Left lung (tissue), 10 donors: ENCODE data around the gene LYVE1. TPM values are rescaled to one million over a fixed set of nuclear protein-coding genes. Genes with fewer than 3 reads are reported as not detected.
A peak's percentile ranks its signal among the peaks of the same experiment; 100 is the strongest.
"Not testable (repeated sequence)": the region's sequence is repeated elsewhere in the genome, so short reads cannot be mapped to it uniquely, and the experiment has no call there.

ENCODE experiments used
- ATAC-seq: fragments of 200-7000 bp; cut with Tn5 transposase; one replicate; pipeline ENCODE4 v1.9.1; 2020; ENCODE audit warnings: moderate library complexity
- DNase-seq, 4 donors: peaks; one replicate each; pipeline ENCODE4 v3.0.0-alpha.2; 2013 to 2020
- H3K27ac ChIP-seq, 2 donors: fragments of 200-600 bp; sonication (generic) in 1 of 2; one replicate each; pipeline versions ENCODE4 v1.5.0 to v1.8.0; 2020 to 2021
- H3K27me3 ChIP-seq, 2 donors: fragments of 200-600 bp; sonication (generic) in 1 of 2; one replicate each; pipeline versions ENCODE4 v1.5.0 to v1.8.0; 2020 to 2021
- H3K36me3 ChIP-seq, 2 donors: fragments of 200-600 bp; sonication (generic) in 1 of 2; one replicate each; pipeline versions ENCODE4 v1.5.0 to v1.8.0; 2020 to 2021
- H3K4me1 ChIP-seq, 2 donors: fragments of 200-600 bp; one replicate each; pipeline ENCODE4 v1.8.0; 2021
- H3K4me3 ChIP-seq, 2 donors: fragments of 200-600 bp; sonication (generic) in 1 of 2; one replicate each; pipeline versions ENCODE4 v1.5.0 to v1.8.0; 2020 to 2021; ENCODE audit warnings: mild to moderate bottlenecking in 1 of 2
- H3K9me3 ChIP-seq, 2 donors: fragments of 200-600 bp; sonication (generic) in 1 of 2; one replicate each; pipeline versions ENCODE4 v1.5.0 to v1.8.0; 2020 to 2021
- intact Hi-C, 2 donors: fragments of 100-400 bp; cut with DNase I; formaldehyde crosslinking; loops; one replicate each; pipeline versions ENCODE4 v1.11.2 to v1.14.2; 2022
- polyA plus RNA-seq, 6 donors: library from polyadenylated mRNA; unstranded; fragments of 120-200 nt; gene quantifications; one replicate each; pipeline ENCODE4 v1.2.1, GENCODE V29; 2013; ENCODE audit not compliant: insufficient read length in 6 of 6
- total RNA-seq, 2 donors: library from RNA; stranded (reverse); fragmentation: NEBNext Ultra II Directional; extraction: Animal tissue kit (Norgen Biotek cat#: 25700); gene quantifications; one replicate each; pipeline ENCODE4 v1.2.1, GENCODE V29; 2021
- TF ChIP-seq, protein P1 (sequence below), 2 donors: fragments of 200-600 bp; sonication (generic) in 1 of 2; IDR thresholded peaks; one replicate each; pipeline versions ENCODE4 v1.5.0 to v1.8.0; 2021; ENCODE audit warnings: antibody characterized with exemption in 2 of 2
- donor health status: DM: no; HTN: yes; CAD: no.
- donor health status: DM: no; HTN: no; CAD: no.

The LYVE1 gene
- total and polyA plus RNA-seq, 8 donors = 40.5 to 219 (median 166) TPM

GRCh38 chr11:10600570-10601248 lies 32.2 kb upstream of the LYVE1 start:
- ATAC-seq = no peak
- no peak for DNase-seq
- Histone ChIP-seq H3K36me3 (no peaks in the 10 kb centered on the region), H3K4me1 (peaks cover 6 to 92% of the 10 kb centered on the region in 2 donors), H3K27ac (peak overlapping the region in 1 of 2 donors; percentile 95), H3K27me3 (no peaks in the 10 kb centered on the region), H3K9me3 (no peaks in the 10 kb centered on the region), H3K4me3 (no peak overlapping the region)
- TF ChIP-seq, protein P1, sequence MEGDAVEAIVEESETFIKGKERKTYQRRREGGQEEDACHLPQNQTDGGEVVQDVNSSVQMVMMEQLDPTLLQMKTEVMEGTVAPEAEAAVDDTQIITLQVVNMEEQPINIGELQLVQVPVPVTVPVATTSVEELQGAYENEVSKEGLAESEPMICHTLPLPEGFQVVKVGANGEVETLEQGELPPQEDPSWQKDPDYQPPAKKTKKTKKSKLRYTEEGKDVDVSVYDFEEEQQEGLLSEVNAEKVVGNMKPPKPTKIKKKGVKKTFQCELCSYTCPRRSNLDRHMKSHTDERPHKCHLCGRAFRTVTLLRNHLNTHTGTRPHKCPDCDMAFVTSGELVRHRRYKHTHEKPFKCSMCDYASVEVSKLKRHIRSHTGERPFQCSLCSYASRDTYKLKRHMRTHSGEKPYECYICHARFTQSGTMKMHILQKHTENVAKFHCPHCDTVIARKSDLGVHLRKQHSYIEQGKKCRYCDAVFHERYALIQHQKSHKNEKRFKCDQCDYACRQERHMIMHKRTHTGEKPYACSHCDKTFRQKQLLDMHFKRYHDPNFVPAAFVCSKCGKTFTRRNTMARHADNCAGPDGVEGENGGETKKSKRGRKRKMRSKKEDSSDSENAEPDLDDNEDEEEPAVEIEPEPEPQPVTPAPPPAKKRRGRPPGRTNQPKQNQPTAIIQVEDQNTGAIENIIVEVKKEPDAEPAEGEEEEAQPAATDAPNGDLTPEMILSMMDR (IDR thresholded peaks at IDR 0.05) = no peak
- intact Hi-C loops = no loop called here

GRCh38 chr11:10599388-10600175 lies 31.1 kb upstream of the LYVE1 start:
- H3K4me3 ChIP-seq = no peak overlapping the region
- peak overlapping the region in 1 of 2 donors; percentile 95 for H3K27ac ChIP-seq
- peaks cover 5 to 81% of the 10 kb centered on the region in 2 donors for H3K4me1 ChIP-seq
- H3K27me3 ChIP-seq = no peaks in the 10 kb centered on the region
- intact Hi-C loops = no loop called here
- no peak for ATAC-seq
- TF ChIP-seq, protein P1 (IDR thresholded peaks at IDR 0.05) = no peak
- no peaks in the 10 kb centered on the region for H3K36me3 ChIP-seq
- DNase-seq = no peak
- H3K9me3 ChIP-seq = no peaks in the 10 kb centered on the region

DNA sequence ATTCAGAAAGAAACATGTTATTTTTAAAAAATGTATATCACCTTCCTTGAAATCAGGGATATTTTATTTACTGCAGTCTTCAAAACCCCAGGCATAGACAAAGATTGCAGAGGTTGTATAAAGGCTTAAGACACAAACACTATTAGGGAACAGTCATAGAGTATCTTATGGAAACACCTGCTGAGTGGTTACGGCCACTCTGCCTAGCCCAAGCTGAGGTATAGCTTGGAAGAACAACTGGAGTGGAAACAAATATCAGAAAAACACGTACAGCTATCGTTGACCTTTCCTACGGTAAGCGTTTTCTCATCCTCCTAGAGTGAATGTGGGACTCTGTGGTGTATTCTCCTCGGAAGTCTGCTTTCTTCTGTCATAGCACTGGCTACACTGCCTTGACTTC lies 30.4 kb upstream of the LYVE1 start:
- Histone ChIP-seq H3K4me1 (peaks cover 5 to 73% of the 10 kb centered on the region in 2 donors), H3K27ac (peak overlapping the region in 1 of 2 donors; percentile 95), H3K9me3 (no peaks in the 10 kb centered on the region), H3K4me3 (no peak overlapping the region), H3K36me3 (no peaks in the 10 kb centered on the region), H3K27me3 (no peaks in the 10 kb centered on the region)
- no peak for ATAC-seq
- intact Hi-C loops = no loop called here
- DNase-seq = no peak
- TF ChIP-seq, protein P1 (IDR thresholded peaks at IDR 0.05) = no peak

GRCh38 chr11:10597877-10598351 lies 29.4 kb upstream of the LYVE1 start:
- peak; percentile 59 for ATAC-seq

DNA sequence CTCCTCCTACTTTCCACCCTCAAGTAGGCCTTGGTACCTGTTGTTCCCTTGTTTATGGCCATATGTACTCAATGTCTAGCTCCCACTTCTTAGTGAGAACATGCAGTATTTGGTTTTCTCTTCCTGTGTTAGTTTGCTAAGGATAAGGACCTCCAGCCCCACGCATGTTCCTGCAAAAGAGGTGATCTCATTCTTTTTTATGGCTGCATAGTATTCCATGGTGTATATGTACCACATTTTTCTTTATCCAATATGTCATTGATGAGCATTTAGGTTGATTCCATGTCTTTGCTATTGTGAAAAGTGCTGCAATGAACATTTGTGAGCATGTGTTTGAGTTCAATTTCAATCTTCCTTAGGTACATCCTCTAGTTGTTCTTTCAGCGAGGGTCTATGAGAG lies 27.4 kb upstream of the LYVE1 start:
- H3K4me1 ChIP-seq = peaks cover 5 to 69% of the 10 kb centered on the region in 2 donors
- ATAC-seq, DNase-seq, H3K9me3 ChIP-seq, H3K27me3 ChIP-seq, H3K36me3 ChIP-seq, intact Hi-C loops, H3K4me3 ChIP-seq, H3K27ac ChIP-seq: not testable (repeated sequence)

More at GRCh38 chr11:10597877-10598351, 29.4 kb upstream of the LYVE1 start:
- TF ChIP-seq, protein P1 (IDR thresholded peaks at IDR 0.05) = no peak
- no peaks in the 10 kb centered on the region for H3K9me3 ChIP-seq
- no peak for DNase-seq
- H3K4me1 ChIP-seq = peaks cover 5 to 69% of the 10 kb centered on the region in 2 donors
- intact Hi-C loops = no loop called here
- peak overlapping the region; percentile 10 to 95 for H3K27ac ChIP-seq
- no peaks in the 10 kb centered on the region for H3K36me3 ChIP-seq
- no peak overlapping the region for H3K4me3 ChIP-seq
- H3K27me3 ChIP-seq = no peaks in the 10 kb centered on the region
